Fibroblast of peridontal ligament (primary cell): ENCODE results near the gene GCDH.
"Not testable (repeated sequence)": the region's sequence is repeated elsewhere in the genome, so short reads cannot be mapped to it uniquely, and the experiment has no call there.

ENCODE experiments used
- DNase-seq: peaks from one replicate; pipeline ENCODE4 v3.0.0-alpha.2; 2010; ENCODE audit errors: extremely low read depth

GCDH gene

DNA sequence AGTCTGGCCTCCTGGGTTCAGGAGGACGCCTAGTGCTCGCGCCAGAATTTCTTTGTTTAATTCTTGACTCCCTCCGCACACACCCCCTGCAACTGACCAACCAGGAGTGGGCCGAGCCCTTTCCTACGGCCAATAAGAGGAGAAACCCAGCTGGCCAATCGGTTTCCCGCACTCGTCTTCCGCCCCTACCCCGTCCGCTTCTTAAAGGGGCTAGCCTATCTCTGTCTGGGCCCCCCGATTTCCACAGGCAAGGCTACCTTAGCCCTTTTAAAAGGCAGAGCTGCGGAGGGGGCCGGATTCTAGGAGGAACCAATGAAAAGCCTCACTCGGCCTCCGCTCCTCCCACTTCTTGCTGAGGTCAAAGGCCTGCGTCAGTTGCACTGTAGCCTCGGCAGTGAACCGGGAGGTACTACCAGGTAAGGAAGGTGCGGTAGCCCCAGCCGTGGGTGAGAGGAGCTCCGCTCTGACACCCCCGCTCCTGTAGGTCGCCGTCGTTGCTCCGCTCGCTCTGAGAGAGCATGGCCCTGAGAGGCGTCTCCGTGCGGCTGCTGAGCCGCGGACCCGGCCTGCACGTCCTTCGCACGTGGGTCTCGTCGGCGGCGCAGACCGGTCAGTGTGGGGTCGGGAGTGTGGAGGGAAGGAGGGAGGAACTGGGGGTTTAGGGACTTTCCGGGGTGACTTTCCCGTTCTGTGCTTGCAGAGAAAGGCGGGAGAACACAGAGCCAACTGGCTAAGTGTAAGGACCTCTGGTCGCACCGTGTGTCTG is at the start of gene GCDH:
Gene GCDH (plus strand): TSS at position 374 of the 766 bp plus-strand sequence. CDS start 145 bp downstream, at position 519.
- peak; percentile 98 for DNase-seq

DNA sequence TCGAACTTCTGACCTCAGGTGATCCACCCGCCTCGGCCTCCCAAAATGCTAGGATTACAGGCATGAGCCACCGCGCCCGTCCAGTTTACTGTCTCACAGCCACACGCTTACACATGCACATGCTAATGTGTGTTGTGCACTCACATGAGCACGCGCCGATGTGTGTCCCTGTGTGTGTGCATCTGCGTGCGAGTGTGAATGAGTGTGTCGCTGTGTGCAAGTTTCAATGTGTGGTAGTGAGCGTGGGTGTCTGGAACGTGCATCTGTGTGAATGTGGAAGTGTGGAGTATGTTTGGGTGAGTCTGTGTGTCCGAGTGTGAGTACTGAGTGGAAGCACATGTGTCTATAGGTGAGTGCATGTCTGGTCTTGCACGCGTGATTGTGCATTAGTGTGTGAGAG is 48.4 kb upstream of the GCDH start:
- DNase-seq = no peak

DNA sequence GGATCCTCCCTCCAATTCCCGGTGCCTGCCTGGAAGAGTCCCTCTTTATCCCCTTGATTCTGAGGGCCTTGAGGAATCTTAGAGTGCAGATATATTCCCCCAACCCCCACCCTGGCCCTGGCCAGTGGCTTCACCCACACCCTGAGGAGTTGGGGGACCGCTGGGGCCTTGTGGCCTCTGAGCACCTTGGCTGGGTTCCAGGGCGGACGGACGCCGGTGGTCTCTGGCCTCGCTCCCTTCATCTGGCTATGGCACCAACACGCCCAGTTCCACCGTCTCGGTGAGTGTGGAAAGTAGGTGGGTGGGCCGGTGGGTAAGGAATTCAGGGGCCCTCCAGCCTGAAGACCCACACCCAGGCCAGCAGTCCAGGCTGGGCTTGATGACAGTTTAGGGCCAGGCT is 47.6 kb upstream of the GCDH start:
- DNase-seq = no peak

DNA sequence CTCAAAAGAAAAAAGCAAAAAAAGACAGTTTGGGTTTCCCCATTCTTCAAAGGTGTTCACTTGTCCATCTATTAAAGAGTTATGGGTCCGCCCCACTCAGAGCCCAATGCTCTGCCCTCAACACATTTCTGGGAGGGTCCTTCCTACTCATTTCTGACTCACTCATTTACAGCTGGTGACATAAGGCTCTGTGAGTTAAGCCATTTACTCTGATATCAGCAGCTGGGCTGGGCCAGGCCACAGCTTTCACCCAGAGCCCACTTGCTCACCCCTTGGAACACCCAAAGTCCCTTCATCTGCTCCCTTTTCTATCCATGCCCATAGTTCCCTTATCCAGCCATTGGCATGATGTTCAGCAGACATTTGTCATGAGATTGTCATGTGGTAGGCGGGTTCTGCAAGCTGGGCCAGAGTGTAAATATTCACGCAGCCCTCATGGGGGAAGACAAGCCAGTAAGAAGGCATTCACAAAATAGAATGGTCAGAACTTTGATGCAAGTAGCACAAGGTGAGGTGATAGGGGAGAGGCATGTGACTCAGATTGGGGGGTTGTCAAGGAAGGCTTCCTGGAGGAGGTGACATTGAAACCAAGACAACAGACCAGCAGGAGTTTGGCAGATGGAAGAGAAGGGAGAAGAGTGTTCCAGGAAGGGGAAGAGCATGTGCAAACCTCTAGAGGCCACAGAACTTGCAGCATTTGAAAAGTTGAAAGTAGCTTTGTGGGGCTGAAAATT is 46.8 kb upstream of the GCDH start:
- no peak for DNase-seq

DNA sequence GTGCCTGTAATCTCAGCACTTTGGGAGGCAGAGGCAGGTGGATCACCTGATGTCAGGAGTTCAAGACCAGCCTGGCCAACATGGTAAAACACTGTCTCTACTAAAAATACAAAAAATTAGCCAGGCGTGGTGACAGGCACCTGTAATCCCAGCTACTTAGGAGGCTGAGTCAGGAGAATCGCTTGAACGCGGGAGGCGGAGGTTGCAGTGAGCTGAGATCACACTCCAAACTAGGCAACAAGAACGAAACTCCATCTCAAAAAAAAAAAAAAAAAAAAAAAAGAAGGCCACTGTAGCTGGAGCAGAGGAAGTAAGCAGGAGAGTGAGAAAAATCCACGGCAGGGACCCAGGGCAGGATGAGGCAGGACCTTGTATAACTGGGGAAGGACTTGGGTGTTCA is 44.3 kb upstream of the GCDH start:
- DNase-seq = not testable (repeated sequence)

DNA sequence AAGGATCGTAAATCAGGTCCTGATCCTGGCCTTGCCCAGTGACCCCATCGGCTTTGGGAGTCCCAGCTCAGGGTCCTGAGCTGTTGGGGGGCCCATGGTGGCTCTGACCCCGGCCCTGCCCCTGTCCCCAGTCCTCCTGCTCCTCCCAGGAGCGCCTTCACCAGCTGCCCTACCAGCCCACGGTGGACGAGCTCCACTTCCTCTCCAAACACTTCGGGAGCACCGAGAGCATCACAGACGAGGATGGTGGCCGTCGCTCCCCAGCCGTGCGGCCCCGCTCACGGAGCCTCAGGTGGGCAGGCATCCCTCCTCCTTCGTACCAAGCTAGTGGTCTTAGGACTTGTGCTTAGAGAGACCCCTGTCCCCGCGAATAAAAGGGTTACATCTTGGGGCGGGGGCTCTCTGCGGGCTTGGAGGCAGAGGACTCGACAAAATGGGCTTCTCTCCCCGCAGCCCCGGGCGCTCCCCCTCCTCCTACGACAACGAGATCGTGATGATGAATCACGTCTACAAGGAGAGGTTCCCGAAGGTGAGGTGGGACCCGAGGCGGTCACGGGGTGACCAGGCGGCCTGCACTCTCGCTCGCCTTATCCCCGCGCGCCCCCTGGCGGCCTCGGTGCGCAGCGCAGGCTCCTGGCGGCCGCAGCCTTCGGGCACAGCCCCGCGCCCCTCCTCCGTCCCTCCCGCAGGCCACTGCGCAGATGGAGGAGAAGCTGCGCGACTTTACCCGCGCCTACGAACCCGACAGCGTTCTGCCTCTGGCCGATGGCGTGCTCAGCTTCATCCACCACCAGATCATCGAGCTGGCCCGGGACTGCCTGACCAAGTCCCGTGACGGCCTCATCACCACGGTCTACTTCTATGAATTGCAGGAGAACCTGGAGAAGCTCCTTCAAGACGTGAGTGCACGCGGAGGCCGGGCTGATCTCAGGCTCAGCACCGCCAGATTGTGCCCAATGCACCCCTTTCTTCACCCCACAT is 43.5 kb upstream of the GCDH start:
- peak; percentile 67 for DNase-seq

DNA sequence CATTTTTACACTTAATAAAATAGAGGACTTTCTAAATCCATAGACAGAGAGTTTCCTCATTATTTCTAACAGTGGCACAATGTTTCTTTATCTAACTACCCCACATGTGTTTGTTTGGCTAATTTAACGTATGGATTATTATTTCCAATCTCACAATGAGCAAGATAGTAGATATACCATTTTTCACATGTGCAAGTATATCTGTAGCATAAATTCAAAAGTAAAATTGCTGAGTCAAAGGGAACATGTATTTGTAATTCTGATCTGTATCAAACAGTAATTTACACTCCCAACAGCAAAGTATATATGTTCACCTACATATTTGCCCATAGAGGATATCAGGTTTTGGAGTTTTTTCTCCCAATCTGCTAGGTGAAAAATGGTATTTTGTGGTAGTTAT is 34.3 kb upstream of the GCDH start:
- no peak for DNase-seq

DNA sequence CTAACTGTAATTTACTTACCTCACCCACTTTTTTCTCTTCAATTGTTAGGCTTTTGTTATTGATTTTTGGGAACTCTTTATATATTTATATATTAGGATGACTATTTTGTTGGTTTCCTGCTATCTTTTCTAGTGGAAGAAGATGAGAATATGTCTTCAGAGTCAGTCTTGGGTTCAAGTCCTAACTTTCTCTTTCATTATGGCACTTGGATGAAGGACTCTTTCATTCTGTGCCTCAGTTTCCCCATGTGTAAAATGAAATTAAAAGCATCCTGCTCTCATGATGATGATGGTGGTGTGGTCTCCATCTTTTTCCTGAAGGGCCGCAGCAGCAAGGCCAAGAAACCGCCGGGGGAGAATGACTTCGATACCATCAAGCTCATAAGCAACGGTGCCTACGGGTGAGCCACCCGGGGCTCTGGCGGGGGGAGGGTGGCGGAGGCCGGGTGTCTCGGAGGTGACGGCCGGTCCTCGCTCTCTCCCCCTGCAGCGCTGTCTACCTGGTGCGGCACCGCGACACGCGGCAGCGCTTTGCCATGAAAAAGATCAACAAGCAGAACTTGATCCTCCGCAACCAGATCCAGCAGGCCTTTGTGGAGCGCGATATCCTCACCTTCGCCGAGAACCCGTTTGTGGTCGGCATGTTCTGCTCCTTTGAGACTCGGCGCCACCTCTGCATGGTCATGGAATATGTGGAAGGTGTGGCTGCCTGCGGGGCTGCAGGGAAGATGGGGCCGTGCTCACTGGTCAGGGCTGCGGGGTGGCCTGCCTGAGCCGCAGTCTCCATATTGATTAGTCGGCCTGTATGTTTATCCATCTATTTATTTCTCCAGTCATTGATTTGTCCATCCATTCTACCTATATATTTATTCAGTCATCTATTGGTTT is 32.7 kb upstream of the GCDH start:
- no peak for DNase-seq

DNA sequence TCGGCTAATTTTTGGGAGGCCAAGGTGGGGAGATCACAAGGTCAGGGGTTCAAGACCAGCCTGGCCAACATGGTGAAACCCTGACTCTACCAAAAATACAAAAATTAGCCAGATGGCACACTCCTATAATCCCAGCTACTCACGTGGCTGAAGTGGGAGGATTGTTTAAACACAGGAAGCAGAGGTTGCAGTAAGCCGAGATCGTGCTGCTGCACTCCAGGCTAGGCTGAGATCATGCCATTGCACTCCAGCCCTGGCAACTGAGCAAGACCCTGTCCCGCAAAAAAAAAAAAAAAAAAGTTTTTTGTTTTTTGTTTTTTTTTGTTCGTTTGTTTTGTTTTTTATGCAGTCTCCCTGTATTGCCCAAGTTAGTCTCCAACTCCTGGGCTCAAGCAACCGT is 31.4 kb upstream of the GCDH start:
- DNase-seq = no peak

DNA sequence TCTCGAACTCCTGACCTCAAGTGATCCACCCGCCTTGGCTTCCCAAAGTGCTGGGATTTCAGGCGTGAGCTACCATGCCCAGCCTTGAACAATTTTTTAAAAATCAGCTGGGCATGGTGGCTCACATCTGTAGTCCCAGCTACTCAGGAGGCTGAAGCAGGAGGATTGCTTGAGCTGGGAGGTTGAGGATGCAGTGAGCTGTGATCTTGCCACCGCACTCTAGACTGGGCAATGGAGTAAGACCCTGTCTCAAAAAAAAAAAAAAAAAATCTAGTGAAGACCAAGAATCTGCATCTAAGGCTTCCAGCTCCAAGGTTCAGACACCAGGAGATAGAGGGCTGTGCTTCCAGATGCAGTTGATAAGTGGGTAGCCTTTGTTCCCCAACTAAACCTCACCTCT is 26.8 kb upstream of the GCDH start:
- DNase-seq = no peak

DNA sequence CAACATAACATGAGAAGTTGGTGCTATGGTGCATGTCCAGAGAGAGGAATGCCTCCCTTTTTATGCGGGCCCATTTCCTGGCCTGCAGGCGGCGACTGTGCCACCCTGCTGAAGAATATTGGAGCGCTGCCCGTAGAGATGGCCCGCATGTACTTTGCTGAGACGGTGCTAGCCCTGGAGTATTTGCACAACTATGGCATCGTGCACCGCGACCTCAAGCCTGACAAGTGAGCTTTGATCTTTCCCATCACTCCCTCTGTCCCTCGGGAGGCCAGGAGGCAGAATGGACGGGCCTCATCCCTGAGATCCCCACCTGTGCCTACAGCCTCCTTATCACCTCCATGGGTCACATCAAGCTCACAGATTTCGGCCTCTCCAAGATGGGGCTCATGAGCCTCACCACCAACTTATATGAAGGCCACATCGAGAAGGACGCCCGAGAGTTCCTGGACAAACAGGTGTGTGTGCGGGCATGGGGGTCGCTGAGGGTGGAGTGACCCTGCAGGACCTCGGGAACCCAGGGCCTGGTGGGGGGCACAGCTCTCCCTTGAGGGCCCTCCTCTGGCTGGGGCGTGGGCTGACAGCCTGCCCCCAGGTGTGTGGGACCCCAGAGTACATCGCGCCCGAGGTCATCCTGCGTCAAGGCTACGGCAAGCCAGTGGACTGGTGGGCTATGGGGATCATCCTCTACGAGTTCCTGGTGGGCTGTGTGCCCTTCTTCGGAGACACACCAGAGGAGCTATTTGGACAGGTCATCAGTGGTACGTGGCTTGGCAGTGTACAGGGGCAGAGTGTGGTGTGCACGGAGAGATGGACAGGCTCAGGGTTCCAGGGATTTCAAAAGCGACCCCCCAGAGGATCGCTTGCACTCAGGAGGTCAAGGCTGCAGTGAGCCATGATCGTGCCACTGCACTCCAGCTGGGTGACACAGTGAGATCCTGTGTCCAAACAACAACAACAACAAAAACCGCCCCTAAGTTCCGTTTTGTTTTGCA is 25.9 kb upstream of the GCDH start:
- DNase-seq = no peak

DNA sequence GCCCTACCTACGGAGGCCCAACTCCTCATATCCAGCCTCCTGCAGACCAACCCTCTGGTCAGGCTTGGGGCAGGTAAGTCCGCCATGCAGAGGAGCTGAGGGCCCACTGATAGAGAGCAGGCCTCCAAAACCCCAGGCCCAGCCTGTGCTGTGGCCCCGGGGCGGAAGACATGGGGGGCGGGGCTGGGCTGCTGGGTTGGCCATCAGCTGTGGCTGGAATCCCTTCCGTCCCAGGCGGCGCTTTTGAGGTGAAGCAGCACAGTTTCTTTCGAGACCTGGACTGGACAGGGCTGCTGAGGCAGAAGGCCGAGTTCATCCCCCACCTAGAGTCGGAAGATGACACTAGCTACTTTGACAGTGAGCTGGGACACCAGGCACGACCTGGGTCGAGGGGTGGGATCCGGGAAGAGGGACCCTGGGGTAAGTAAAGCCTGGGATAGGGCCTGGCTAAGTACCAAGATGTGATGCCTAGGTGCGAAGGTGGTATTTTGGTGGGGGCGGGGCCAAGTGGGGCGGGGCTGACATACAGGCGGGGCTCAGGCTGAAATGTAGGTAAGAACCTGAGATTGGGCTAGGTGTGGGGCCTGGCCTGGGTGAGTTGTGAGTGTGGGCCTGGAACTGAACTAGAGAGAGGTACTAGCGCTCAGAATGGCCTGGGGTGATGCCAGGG is 25.1 kb upstream of the GCDH start:
- no peak for DNase-seq

DNA sequence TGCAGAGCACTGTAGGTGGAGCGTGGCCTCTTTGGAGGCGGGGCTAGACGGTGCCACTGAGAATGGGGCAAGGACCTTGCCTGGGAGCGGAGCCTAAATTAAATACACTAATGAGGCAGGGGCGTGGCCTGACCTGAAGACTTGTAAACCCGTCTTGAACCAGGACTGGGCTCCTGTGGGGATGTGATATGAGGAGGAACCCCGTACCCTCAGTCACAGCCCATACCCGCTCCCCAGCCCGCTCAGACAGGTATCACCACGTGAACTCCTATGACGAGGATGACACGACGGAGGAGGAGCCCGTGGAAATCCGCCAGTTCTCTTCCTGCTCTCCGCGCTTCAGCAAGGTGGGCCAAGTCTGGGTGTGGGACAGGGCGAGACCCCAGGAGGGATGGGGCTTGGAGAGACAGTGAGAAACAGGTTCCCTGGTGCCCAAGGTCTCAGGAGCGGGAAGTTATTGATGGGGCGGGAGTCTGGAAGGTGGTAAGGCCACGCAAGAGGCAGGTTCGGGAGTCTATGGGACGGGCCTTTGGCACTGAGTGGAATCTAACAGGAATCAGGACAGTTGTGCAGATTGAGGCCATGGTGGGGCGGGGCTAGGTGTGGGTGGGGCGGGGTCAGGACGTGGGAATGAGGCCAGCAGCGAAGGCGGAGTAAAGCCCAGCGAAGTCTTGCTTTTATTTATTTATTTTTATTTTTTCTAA is 24.4 kb upstream of the GCDH start:
- no peak for DNase-seq

DNA sequence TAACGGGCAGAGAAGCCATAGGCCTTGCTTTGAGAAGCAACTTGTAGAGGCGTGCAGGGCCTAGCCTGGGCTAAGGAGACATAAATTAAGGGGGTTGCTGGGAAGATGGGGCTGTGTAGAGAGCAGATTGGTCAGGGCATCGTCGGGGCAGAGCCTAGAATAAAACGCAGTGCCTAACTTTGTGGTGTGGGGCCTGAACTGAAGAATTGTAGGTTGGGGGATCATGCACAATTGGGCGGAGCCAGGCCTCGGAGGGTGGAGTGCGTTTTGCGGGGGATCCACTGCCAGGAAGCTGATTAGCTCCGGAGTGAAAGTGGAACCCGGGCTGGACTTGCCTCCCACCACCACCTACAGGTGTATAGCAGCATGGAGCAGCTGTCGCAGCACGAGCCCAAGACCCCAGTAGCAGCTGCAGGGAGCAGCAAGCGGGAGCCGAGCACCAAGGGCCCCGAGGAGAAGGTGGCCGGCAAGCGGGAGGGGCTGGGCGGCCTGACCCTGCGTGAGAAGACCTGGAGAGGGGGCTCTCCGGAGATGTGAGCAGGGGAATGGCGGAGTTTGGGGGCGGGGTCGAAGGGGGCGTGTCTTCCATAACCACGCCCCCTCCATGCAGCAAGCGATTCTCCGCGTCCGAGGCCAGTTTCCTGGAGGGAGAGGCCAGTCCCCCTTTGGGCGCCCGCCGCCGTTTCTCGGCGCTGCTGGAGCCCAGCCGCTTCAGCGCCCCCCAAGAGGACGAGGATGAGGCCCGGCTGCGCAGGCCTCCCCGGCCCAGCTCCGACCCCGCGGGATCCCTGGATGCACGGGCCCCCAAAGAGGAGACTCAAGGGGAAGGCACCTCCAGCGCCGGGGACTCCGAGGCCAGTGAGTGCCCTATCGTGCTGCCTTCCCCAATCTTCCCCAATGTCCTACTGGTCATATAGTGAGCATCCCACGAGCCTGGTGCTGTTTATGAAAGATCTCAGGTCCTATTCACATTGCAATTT is 23.6 kb upstream of the GCDH start:
- peak; percentile 34 for DNase-seq

DNA sequence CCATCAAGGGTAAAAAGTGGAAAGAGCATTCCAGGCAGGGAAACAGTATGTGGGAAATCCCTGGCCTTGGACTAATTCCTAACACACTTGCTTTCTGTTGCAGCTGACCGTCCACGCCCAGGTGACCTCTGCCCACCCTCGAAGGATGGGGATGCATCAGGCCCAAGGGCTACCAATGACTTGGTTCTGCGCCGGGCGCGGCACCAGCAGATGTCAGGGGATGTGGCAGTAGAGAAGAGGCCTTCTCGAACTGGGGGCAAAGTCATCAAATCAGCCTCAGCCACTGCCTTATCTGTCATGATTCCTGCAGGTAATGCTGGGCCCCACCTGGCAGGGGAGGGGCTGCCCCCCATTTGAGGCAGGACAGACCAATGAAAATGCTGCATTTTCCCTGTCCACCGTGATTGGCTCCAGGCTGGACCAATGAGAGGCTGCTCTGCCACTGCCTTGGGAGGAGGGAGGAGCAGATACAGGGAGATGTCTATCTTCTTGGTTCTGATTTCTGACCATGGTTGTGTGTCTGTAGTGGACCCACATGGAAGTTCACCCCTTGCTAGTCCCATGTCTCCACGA is 22.3 kb upstream of the GCDH start:
- no peak for DNase-seq

DNA sequence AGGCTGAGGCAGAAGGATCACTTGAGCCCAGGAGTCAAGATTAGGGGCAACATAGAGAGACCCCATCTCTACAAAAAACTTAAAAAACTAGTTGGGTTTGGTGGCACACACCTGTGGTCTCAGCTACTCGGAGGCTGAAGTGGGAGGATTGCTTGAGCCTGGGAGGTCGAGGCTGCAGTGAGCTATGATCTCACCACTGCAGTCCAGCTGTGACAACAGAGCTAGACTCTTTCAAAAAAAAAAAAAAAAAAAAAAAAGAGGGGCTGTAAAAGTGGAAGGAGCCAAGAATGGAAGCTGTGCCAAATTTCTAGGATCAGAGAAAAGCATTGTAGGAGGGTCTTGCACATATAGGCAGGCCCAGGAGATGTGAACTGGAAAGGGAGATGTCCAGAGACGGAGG is 19.3 kb upstream of the GCDH start:
- DNase-seq = no peak

DNA sequence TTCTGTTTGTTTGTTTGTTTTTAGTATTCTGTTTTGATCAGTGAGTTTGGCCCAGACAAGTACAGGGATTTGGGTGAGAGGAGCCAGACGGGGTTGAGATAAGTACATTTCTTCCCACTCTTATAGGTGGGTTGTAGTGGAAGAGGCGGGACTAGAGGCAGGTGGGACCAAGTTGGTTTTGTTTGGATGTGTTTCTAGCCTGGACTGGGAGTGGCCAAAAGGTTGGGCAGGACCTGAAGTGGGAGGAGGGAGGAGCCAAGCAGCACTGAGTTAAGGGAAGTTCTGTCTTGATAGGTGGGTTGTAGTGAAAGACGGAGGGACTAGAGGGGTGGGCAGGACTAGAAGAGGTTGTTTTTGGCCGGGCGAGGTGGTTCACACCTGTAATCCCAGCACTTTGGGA is 18.7 kb upstream of the GCDH start:
- DNase-seq = no peak
